HG03064 (cell line): Measurements from ENCODE around the gene TMEM200A.

Experiments used
- ATAC-seq: cut with Tn5 transposase; IDR thresholded peaks from one replicate; pipeline ENCODE4 v1.9.1; 2021; ENCODE audit warnings: low read depth; ENCODE audit not compliant: unreplicated experiment

TMEM200A gene

DNA sequence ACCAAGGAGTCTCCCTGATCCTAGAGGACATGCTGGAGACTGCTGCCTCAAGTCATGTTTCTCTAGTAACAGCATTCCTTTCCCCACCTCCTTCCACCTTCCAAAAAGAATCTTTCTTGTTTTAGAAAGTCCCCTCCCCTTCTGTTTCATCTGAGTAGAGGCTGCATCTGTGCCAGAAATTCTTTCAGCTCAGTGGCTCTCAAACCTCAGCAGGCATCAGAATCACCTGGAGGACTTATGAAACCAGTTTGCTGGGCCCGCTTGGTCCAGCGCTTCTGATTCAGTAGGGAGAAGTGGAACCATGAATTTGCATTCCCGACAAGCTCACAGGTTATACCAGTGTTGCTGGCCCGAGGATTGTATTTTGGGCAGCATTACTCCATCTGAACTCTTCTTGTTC lies 55.1 kb downstream of the TMEM200A start:
- no peak for ATAC-seq

DNA sequence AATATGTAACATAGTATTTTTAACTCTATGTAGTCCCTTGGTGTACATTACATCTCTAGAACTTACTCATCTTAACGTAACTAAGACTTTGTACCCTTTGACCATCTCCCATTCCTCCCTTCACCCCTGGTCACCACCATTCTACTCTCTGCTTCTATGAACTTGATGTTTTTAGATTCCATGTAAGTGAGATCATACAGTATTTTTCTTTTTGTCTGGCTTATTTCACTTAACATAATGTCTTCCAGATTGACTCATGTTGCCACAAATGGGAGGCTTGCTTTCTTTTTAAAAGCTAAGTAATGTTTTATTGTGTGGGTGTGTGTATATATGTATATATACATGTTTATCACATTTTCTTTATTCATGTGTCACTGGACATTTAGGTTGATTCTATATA lies 55.8 kb downstream of the TMEM200A start:
- no peak for ATAC-seq

- no peak for ATAC-seq
Measured at GRCh38 chr6:130423044-130423443, 57.2 kb downstream of the TMEM200A start.

GRCh38 chr6:130424710-130425109 lies 58.9 kb downstream of the TMEM200A start:
- ATAC-seq, result no peak

GRCh38 chr6:130425537-130425936 lies 59.7 kb downstream of the TMEM200A start:
- no peak for ATAC-seq

GRCh38 chr6:130426066-130426721 lies 60.4 kb downstream of the TMEM200A start:
- no peak for ATAC-seq

GRCh38 chr6:130431346-130431852 lies 65.6 kb downstream of the TMEM200A start:
- no peak for ATAC-seq

DNA sequence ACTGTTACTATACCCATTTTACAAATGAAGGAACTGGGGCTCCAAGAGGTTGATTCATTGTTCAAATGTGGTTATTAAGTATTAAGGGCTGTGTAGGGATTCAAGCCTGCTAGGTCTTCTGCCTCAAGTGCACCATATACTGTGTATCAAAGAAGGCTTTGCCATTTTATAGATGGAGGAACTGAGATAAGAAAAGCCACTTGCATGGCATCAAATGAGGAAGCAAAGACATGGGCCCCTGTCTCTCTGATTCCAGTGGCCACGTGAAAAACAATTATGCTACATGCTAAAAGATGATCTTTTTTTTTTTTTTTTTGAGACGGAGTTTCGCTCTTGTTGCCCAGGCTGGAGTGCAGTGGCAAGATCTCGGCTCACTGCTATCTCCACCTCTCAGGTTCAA lies 67.0 kb downstream of the TMEM200A start:
- ATAC-seq, result no peak

DNA sequence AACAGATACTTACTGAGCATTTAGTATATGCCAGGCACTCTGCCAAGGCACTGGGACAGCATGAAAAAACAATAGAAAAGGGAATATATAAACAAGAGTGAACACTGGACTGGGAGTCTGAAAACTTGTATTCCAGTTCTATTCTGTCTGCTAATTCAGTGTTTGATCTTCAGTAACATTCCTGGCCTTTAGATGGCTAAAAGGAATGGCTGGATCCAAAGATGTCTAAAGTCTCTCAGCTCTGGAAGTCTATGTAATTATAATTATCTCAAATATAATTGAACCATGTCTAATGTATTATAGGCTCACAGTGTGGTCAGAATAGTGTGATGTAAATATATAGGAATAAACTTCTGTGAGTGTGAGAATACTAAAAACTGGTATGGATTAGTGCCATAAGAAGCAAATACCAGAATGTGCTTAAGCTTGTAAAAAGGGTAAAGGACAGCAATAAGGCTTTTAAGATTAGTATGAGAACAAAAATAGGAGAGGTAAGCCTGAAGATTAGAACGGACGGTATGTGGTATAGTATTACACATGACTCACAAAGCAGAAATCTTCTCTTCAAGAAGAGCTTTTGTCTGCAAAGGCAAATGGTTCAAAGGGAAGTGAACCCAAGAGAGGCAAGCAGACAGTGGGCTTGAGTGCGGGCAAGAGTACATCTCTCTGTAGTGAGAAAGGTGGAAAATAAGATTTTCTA lies 68.5 kb downstream of the TMEM200A start:
- no peak for ATAC-seq

DNA sequence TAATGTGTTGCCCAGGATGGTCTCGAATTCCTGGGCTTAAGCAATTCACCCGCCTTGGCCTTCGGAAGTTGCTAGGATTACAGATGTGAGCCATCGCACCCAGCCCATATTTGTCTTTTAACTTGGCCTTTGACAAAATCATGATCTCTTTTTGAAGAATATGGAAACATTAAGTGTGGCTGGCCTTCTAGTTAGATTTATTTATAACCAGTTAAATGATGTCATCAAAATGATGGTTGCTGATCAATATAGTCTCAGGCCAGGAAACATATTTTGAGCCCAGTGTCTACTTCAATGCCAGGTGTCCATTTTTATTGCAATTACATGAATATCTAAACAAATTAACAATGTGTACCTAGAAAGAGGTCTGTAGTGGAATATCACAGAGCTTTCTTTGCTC lies 69.4 kb downstream of the TMEM200A start:
- ATAC-seq, result no peak

DNA sequence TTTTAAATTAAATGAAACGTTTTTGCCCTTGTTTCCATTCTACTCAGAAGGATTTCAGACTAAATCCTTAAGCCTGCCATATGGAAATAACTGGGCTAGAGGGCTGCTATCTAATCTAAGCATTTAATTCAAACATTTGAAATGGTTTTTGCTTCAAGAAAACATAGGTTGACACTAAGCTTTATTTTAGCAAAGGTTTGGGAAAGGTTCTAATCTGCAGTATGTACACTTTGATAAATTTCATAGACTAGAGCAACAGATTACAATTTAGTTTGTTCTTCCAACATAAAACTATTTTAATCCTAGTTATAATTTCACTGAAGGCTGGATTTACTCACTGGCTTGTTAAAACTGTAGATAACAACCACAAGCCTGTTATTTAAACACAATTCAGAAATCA lies 72.1 kb downstream of the TMEM200A start:
- no peak for ATAC-seq

- no peak for ATAC-seq
Measured at GRCh38 chr6:130447374-130447773, 81.6 kb downstream of the TMEM200A start.

- no peak for ATAC-seq
Measured at GRCh38 chr6:130452336-130452735, 86.5 kb downstream of the TMEM200A start.

DNA sequence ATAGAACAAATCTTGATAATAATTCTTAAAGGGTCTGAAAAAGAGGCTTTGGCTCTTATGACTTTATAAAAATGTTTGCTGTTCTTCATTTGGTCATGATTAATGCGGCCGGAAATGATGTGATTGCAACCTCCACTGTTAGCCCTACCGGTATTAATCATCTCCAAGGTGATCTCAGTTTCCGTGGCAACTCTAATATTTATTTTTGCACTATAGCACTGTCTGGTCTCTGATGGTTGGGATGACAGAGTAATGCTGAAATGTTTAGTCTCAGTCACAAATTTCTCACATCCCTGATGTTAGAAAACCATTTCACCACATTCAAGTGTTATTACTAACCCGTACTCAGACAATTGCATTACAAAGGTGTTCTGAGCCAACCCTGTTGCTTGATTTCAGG lies 87.4 kb downstream of the TMEM200A start:
- ATAC-seq, result no peak

DNA sequence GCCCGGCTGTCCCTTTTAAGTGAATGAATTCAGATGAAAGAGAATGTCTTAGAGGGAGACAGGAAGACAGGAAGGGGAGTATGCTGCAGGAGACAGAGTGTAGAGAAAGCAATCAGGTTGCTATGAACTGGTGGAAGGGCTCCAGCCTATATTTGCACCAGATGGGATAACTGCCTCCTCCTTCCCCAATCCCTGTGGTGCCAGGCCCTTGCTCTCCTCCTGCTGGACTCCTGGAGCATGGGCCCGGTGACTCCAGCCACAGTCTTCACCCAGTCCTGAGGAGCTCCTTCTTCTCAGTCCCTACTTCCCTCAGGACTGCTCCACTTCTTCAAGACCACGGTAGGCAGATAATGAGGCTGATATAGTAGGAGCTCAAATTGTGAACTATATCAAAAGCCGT lies 91.8 kb downstream of the TMEM200A start:
- no peak for ATAC-seq

DNA sequence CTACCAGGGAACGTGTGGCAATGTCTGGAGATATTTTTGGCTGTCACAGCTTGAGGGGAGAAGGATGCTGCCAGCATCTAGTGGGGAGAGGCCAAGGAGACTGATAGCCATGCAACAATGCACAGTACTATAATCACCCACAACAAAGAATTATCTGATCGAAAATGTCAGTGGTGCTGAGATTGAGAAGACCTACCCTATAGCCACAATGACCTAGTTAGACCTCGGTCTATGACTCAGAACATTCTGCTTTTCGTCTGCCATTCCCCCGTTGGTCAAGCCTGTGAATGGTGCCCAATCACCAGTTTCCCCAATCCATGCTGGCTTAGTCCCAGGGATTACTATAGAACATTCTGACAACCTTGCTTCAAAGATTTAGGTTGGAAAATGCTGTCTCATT lies 93.5 kb downstream of the TMEM200A start:
- ATAC-seq, result no peak

DNA sequence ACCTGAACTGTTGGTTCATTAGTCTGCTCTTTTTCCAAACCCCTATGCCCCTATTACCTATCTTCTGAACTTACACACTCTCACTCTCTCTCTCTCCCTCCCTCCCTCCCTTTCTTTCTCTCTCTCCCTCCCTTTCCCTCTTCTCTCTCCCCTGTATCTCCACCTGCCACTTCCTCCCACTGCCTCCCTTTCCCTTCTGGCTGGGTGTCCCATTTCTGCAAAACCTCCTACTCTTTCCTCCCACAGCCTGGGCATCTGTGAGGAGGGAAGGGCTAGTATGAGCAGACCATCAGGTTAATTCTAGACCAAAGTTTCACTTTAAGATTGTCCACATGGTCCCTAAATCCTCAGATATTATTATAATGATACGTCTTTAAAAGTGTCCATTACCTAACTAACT lies 95.1 kb downstream of the TMEM200A start:
- ATAC-seq, result no peak

DNA sequence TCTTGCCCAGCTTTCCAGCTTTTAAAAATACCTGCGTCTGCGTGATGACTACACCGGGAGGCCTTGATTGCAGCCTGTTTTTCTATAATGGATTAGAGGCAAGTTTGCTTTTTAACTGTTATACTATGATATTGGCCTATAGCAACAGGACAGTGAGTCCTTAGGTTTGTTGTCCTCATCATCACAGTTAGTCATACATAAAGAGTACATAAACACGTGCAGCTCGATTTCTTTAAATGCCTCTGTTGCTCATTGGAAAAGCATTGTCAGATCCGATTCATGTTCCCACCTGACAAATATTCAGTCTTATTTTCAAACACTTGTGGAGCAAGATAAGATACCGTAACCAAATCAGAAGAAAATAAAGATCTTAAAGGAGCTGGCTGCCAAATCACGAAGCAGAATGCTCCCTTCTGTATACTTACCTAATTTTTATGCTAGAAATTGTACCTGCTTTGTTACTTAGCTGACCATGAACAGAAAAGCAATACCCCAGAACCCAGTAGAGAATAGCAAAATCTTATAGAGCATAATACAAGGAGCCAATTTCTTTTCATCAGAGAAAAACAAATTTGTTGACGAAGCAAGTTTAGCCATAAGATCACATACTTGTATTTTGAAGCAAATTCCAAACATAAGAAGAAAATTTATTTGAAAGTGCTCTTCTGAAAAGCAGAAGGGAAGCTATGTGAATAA lies 100.4 kb downstream of the TMEM200A start:
- no peak for ATAC-seq

GRCh38 chr6:130466748-130467061 lies 100.9 kb downstream of the TMEM200A start:
- no peak for ATAC-seq

- ATAC-seq, result no peak
Measured at GRCh38 chr6:130467146-130468050, 101.6 kb downstream of the TMEM200A start.

- ATAC-seq, result no peak
Measured at GRCh38 chr6:130470766-130471165, 104.9 kb downstream of the TMEM200A start.
